ENCODE measurements around the gene HNF4A. TPM values are rescaled to one million over a fixed set of nuclear protein-coding genes. Genes with fewer than 3 reads are reported as not detected.

HNF4A gene
- total and polyA plus RNA-seq, 2 of the 13 experiments (the other 11 are each of a cell fraction or from before 2014, with no cell fraction given) = 80.9 to 169 TPM

GRCh38 chr20:44355498-44356352, at the start of gene HNF4A (continued):
- peak; percentile 22; the same call in 1 of the 2 replicates for TF ChIP-seq ZFP82 (CRISPR knock-in tag; IDR thresholded peaks at IDR 0.05; ENCODE audit: borderline replicate concordance)
- 0 out of 2 replicates have a peak, but pooled peaks have one; percentile 65 for TF ChIP-seq THAP8 (CRISPR knock-in tag; IDR thresholded peaks at IDR 0.05; ENCODE audit: borderline replicate concordance)
- TF ChIP-seq SSRP1 (CRISPR knock-in tag; IDR thresholded peaks at IDR 0.05) = peak; percentile 56
- TF ChIP-seq IKZF5 (CRISPR knock-in tag; IDR thresholded peaks at IDR 0.05) = peak; percentile 97
- no peak for TF ChIP-seq TEF (CRISPR knock-in tag; IDR thresholded peaks at IDR 0.05)
- TF ChIP-seq ZNF224 (CRISPR knock-in tag; IDR thresholded peaks at IDR 0.05) = no peak
- TF ChIP-seq ZNF33B (CRISPR knock-in tag; IDR thresholded peaks at IDR 0.05) = peak; percentile 93
- TF ChIP-seq ZBTB33 (CRISPR knock-in tag; IDR thresholded peaks at IDR 0.05) = no peak
- no peak; the same call in 1 of the 2 replicates for TF ChIP-seq JDP2 (CRISPR knock-in tag; IDR thresholded peaks at IDR 0.05; ENCODE audit: borderline replicate concordance)
- TF ChIP-seq ZNF546 (CRISPR knock-in tag; conservative IDR thresholded peaks at IDR 0.05) = peak; percentile 97
- peak; percentile 96 for TF ChIP-seq ZNF782 (CRISPR knock-in tag; IDR thresholded peaks at IDR 0.05; ENCODE audit: borderline replicate concordance)
- peak; percentile 99 for TF ChIP-seq MEIS1 (CRISPR knock-in tag; IDR thresholded peaks at IDR 0.05; ENCODE audit: borderline replicate concordance)
- peak; percentile 41; the same call in 1 of the 2 replicates for TF ChIP-seq RARA (CRISPR knock-in tag; IDR thresholded peaks at IDR 0.05)
- no peak for TF ChIP-seq ZNF3 (CRISPR knock-in tag; IDR thresholded peaks at IDR 0.05)
- TF ChIP-seq POGK (CRISPR knock-in tag; conservative IDR thresholded peaks at IDR 0.05) = no peak; the same call in 1 of the 2 replicates
- TF ChIP-seq ZFP1 (CRISPR knock-in tag; IDR thresholded peaks at IDR 0.05) = peak; percentile 44; the same call in 1 of the 2 replicates
- TF ChIP-seq ZNF704 (CRISPR knock-in tag; IDR thresholded peaks at IDR 0.05; ENCODE audit: borderline replicate concordance) = peak; percentile 98
- peak; percentile 76; the same call in 1 of the 2 replicates for TF ChIP-seq CENPT (CRISPR knock-in tag; IDR thresholded peaks at IDR 0.05; ENCODE audit: low read depth)
- no peak for TF ChIP-seq ZNF10 (CRISPR knock-in tag; IDR thresholded peaks at IDR 0.05; ENCODE audit: borderline replicate concordance, low read depth)
- TF ChIP-seq ZNF777 (CRISPR knock-in tag; IDR thresholded peaks at IDR 0.05) = peak; percentile 88
- TF ChIP-seq ZNF598 (CRISPR knock-in tag; IDR thresholded peaks at IDR 0.05; ENCODE audit: borderline replicate concordance) = peak; percentile 98
- TF ChIP-seq AKAP8 (CRISPR knock-in tag; IDR thresholded peaks at IDR 0.05) = no peak; the same call in 1 of the 2 replicates
